SU-DHL-6 (cell line): Measurements from ENCODE around the gene YBX3.

ENCODE experiments used
- H2AFZ ChIP-seq: fragments of 200-600 bp; sonication (generic); 2 replicates; pipeline ENCODE4 v1.6.1; 2014; ENCODE audit warnings: low read depth, mild to moderate bottlenecking, moderate library complexity, mixed read lengths, antibody characterized with exemption, low read length; ENCODE audit not compliant: severe bottlenecking
- H3F3A ChIP-seq: fragments of 200-600 bp; shearing (Covaris generic); 2 replicates; pipeline ENCODE4 v1.6.0; 2016; ENCODE audit warnings: antibody characterized with exemption, mild to moderate bottlenecking; ENCODE audit not compliant: insufficient read depth
- H3K27ac ChIP-seq: fragments of 200-600 bp; sonication (generic); 2 replicates; pipeline ENCODE4 v1.5.1; 2016; ENCODE audit warnings: low read depth, mild to moderate bottlenecking, low read length, moderate library complexity, mixed read lengths
- H3K27me3 ChIP-seq: fragments of 200-600 bp; sonication (generic), shearing (Covaris generic); 2 replicates; pipeline ENCODE4 v1.6.0; 2014; ENCODE audit warnings: mild to moderate bottlenecking, low read length
- H3K36me3 ChIP-seq: fragments of 200-600 bp; sonication (generic); 2 replicates; pipeline ENCODE4 v1.6.1; 2014; ENCODE audit warnings: mild to moderate bottlenecking, low read length, mixed read lengths
- H3K4me2 ChIP-seq: fragments of 300-600, 200-600 bp; shearing (Covaris generic), sonication (generic); 2 replicates; pipeline ENCODE4 v1.6.0; 2014; ENCODE audit warnings: low read length, low read depth, mild to moderate bottlenecking; ENCODE audit not compliant: poor library complexity, severe bottlenecking
- H3K4me3 ChIP-seq: fragments of 200-600 bp; sonication (generic); 2 replicates; pipeline ENCODE4 v1.5.1; 2014; ENCODE audit warnings: antibody characterized with exemption, low read length, mild to moderate bottlenecking, mixed read lengths; ENCODE audit not compliant: insufficient read depth, poor library complexity, severe bottlenecking
- H3K79me2 ChIP-seq: fragments of 200-600 bp; sonication (generic); 2 replicates; pipeline ENCODE4 v1.6.1; 2014; ENCODE audit warnings: mild to moderate bottlenecking, low read length, moderate library complexity; ENCODE audit not compliant: insufficient read depth
- H3K9ac ChIP-seq: fragments of 200-600 bp; sonication (generic); 2 replicates; pipeline ENCODE4 v1.7.0; 2014; ENCODE audit warnings: mild to moderate bottlenecking, low read length
- H3K9me2 ChIP-seq: fragments of 200-600 bp; sonication (generic); replicated peaks from 2 replicates; pipeline ENCODE4 v1.6.1; 2014; ENCODE audit warnings: low read length; ENCODE audit not compliant: insufficient read depth
- H3K9me3 ChIP-seq: fragments of 200-600 bp; sonication (generic); 2 replicates; pipeline ENCODE4 v1.6.1; 2014; ENCODE audit warnings: low read length, mixed read lengths; ENCODE audit not compliant: insufficient read depth
- H4K20me1 ChIP-seq: fragments of 200-600 bp; sonication (generic); 2 replicates; pipeline ENCODE4 v1.6.1; 2014; ENCODE audit warnings: low read depth, mild to moderate bottlenecking, antibody characterized with exemption, low read length, moderate library complexity, mixed read lengths
- EZH2phosphoT487 ChIP-seq: fragments of 200-600 bp; sonication (generic), shearing (Covaris generic); conservative IDR thresholded peaks from 2 replicates; pipeline ENCODE4 v1.6.1; 2018; ENCODE audit warnings: mild to moderate bottlenecking, antibody characterized with exemption, low read length, moderate library complexity, mixed read lengths
- TF ChIP-seq, protein P1 (sequence below): fragments of 200-600 bp; sonication (generic); IDR thresholded peaks from one replicate; pipeline ENCODE4 v1.5.1; 2017; ENCODE audit warnings: antibody characterized with exemption, mild to moderate bottlenecking, low read length, moderate library complexity; ENCODE audit not compliant: insufficient read depth, poor library complexity, severe bottlenecking

YBX3 gene

GRCh38 chr12:10736463-10736862 is 13.3 kb upstream of the YBX3 start:
- no peaks in the 10 kb centered on the region for H3K9me3 ChIP-seq
- H3K36me3 ChIP-seq: no peaks in the 10 kb centered on the region
- H3K79me2 ChIP-seq: no peaks in the 10 kb centered on the region
- H3K27me3 ChIP-seq: no peaks in the 10 kb centered on the region
- H3K4me3 ChIP-seq: no peak overlapping the region
- no peak overlapping the region for H3K9ac ChIP-seq
- no peak for TF ChIP-seq EZH2phosphoT487
- TF ChIP-seq, protein P1, sequence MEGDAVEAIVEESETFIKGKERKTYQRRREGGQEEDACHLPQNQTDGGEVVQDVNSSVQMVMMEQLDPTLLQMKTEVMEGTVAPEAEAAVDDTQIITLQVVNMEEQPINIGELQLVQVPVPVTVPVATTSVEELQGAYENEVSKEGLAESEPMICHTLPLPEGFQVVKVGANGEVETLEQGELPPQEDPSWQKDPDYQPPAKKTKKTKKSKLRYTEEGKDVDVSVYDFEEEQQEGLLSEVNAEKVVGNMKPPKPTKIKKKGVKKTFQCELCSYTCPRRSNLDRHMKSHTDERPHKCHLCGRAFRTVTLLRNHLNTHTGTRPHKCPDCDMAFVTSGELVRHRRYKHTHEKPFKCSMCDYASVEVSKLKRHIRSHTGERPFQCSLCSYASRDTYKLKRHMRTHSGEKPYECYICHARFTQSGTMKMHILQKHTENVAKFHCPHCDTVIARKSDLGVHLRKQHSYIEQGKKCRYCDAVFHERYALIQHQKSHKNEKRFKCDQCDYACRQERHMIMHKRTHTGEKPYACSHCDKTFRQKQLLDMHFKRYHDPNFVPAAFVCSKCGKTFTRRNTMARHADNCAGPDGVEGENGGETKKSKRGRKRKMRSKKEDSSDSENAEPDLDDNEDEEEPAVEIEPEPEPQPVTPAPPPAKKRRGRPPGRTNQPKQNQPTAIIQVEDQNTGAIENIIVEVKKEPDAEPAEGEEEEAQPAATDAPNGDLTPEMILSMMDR: no peak
- no peaks in the 10 kb centered on the region for H3K9me2 ChIP-seq
- H2AFZ ChIP-seq: no peak overlapping the region
- no peak overlapping the region for H3K27ac ChIP-seq
- H3K4me2 ChIP-seq: no peak overlapping the region
- no peaks in the 10 kb centered on the region for H3F3A ChIP-seq
- no peaks in the 10 kb centered on the region for H4K20me1 ChIP-seq

- Histone ChIP-seq H3K9me2 (no peaks in the 10 kb centered on the region), H3K9me3 (no peaks in the 10 kb centered on the region), H3F3A (no peaks in the 10 kb centered on the region), H2AFZ (no peak overlapping the region), H3K27ac (no peak overlapping the region), H3K36me3 (no peaks in the 10 kb centered on the region), H3K4me3 (no peak overlapping the region), H3K9ac (no peak overlapping the region), H3K27me3 (no peaks in the 10 kb centered on the region), H4K20me1 (no peaks in the 10 kb centered on the region), H3K4me2 (no peak overlapping the region), H3K79me2 (no peaks in the 10 kb centered on the region)
- TF ChIP-seq EZH2phosphoT487: no peak
- TF ChIP-seq, protein P1: no peak
These were observed 12.3 kb upstream of the YBX3 start for GRCh38 chr12:10735428-10735827.

DNA sequence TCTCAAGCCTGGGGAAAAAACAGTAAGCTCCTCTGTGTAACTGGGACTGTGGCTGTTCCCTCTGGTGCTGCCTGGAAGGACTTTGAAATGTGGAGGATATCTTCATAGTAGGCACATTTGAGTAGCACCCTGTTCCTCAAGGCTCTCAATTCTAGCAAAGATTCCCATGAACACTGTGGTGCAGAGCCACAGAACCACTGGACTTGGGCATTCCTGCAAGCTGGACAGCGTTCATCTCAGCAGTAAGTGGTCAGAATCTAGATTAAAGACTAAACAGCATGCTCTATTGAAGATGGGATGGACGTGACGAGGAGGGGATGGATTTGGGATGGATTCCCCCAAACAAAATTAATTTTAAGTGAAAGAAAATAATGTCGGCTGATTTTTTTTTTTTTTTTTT is 9.4 kb upstream of the YBX3 start:
- Histone ChIP-seq H4K20me1 (no peaks in the 10 kb centered on the region), H3K9me2 (no peaks in the 10 kb centered on the region), H3K27me3 (no peaks in the 10 kb centered on the region), H3K79me2 (no peaks in the 10 kb centered on the region), H3K9me3 (no peaks in the 10 kb centered on the region), H3K27ac (no peak overlapping the region), H3F3A (no peaks in the 10 kb centered on the region), H3K36me3 (no peaks in the 10 kb centered on the region), H3K4me2 (no peak overlapping the region), H2AFZ (no peak overlapping the region), H3K4me3 (no peak overlapping the region), H3K9ac (no peak overlapping the region)
- TF ChIP-seq, protein P1: no peak
- TF ChIP-seq EZH2phosphoT487: no peak
